Measurements from ENCODE around the gene NXPE3. TPM values are rescaled to one million over a fixed set of nuclear protein-coding genes. Genes with fewer than 3 reads are reported as not detected.
"Not testable (repeated sequence)": the region's sequence is repeated elsewhere in the genome, so short reads cannot be mapped to it uniquely, and the experiment has no call there.

NXPE3 gene
- total RNA-seq, 1 donor from 2014 or later: 21.1 TPM

DNA sequence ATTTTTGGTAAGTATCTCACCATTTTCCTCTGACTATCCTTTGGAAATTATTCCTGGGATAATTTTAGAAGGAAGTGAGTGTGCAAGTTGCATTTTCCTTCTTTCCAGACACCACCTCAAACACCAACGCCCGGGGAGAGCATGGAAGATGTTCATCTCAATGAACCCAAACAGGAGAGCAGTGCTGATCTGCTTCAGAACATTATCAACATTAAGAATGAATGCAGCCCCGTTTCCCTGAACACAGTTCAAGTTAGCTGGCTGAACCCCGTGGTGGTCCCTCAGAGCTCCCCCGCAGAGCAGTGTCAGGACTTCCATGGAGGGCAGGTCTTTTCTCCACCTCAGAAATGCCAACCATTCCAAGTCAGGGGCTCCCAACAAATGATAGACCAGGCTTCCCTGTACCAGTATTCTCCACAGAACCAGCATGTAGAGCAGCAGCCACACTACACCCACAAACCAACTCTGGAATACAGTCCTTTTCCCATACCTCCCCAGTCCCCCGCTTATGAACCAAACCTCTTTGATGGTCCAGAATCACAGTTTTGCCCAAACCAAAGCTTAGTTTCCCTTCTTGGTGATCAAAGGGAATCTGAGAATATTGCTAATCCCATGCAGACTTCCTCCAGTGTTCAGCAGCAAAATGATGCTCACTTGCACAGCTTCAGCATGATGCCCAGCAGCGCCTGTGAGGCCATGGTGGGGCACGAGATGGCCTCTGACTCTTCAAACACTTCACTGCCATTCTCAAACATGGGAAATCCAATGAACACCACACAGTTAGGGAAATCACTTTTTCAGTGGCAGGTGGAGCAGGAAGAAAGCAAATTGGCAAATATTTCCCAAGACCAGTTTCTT is 74.2 kb downstream of the NXPE3 start:
- DNase-seq: no peak

GRCh38 chr3:101853982-101854381 is 75.0 kb downstream of the NXPE3 start:
- no peak for DNase-seq

DNA sequence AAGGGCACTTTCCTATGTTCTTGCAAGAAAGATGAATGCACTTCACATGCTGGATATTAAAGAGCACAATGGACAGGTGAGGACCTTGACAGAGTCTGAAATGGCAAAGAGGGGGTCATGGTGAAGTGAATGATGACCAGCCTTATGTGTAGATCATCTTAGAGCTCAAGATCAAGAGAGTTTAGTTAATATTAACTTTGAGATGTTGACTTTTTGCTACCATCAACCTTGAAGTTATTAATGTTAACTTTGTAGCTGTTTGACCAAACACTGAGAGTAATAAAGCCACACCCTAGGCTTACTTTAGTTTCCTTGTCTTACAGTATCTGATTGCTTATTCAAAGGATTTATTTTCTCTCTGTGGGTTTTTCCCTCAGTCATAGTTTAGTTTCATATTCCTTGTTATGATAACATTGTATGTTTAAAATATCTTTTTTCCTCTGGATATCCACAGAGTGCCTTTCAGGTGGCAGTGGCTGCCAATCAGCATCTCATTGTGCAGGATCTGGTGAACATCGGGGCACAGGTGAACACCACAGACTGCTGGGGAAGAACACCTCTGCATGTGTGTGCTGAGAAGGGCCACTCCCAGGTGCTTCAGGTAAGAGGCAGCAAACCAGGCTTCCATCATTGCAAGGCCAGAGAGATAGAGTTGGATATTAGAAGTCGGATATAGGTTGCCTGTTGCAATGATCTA is 75.7 kb downstream of the NXPE3 start:
- no peak for DNase-seq

- DNase-seq: no peak
These were observed 78.3 kb downstream of the NXPE3 start for GRCh38 chr3:101857301-101857741.

- DNase-seq: no peak
These were observed 79.5 kb downstream of the NXPE3 start for GRCh38 chr3:101858464-101859030.

- DNase-seq: no peak
These were observed 81.0 kb downstream of the NXPE3 start for GRCh38 chr3:101859882-101860448.

- DNase-seq: no peak
These were observed 82.3 kb downstream of the NXPE3 start for GRCh38 chr3:101861212-101861788.

DNA sequence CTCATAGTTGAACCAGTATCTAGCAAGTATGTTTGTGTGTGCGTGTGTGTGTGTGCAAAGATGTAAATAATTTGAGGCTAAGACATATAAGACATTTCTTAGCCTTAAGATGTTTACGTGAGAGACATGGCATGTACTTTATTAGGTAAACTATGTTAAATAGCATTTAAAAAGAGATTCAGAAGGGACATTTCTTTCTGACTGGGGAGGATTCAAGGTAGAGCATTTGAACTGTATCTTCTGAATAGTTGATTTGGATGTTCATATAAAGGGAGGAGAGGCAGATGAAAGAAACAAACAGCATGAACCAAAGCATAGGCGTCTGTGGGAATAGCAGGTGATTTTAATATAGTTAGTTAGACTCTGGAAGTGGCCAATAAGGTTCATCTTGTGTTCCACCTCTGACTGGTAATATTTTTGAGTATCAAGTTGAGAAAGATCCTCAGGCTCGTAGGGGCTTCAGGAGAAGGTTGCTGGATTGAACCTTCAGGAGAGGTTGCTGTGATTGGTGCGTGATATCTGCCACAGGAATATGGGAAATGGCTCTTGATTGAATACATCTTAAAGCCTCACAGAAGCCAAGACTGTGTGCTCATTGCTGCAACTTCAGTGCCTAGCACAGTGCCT is 82.9 kb downstream of the NXPE3 start:
- DNase-seq: no peak

- no peak for DNase-seq
These were observed 83.6 kb downstream of the NXPE3 start for GRCh38 chr3:101862416-101863165.

DNA sequence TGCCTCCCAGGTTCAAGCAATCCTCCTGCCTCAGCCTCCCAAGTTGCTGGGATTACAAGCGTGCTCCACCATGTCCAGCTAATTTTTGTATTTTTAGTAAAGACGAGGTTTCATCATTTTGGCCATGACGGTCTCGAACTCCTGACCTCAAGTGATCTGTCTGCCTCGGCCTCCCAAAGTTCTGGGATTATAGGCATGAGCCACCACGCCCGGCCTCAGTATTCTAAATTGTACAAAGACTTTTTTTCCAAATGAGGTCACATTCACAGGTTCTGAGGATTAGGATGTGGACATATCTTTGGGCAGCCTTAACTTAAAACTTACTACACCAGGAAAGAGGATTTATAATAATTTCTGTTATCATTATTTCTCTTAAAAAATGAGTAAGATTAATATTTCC is 85.9 kb downstream of the NXPE3 start:
- not testable (repeated sequence) for DNase-seq

GRCh38 chr3:101865751-101866509 is 86.9 kb downstream of the NXPE3 start:
- DNase-seq: no peak

DNA sequence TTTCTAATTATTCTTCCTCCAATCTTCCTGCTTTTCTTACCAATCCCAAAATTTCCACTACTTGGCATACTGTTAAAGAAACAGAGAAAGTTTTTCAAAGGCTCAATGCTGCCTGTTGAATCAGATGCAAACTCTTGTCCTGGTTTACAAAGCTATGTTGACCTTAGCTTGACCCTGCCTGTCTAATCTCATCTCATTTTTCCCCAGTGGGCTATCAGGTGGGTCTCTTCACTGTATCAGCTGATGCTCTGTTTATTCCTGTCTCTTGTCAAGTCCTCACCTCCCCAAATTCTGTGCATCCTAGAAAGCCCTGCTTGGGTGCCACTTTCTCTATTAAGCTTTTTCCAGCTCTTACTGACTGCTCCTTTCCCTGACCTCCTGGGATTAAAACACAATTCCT is 88.5 kb downstream of the NXPE3 start:
- DNase-seq: no peak

GRCh38 chr3:101867996-101868395 is 89.0 kb downstream of the NXPE3 start:
- DNase-seq: no peak

GRCh38 chr3:101868534-101869464 is 89.8 kb downstream of the NXPE3 start:
- DNase-seq: no peak

GRCh38 chr3:101870138-101870537 is 91.1 kb downstream of the NXPE3 start:
- DNase-seq: no peak

- no peak for DNase-seq
These were observed 94.6 kb downstream of the NXPE3 start for GRCh38 chr3:101873619-101874018.

- DNase-seq: no peak
These were observed 97.1 kb downstream of the NXPE3 start for GRCh38 chr3:101876142-101876541.
